SK-N-SH (cell line): ENCODE data around the gene FUNDC2. TPM values are rescaled to one million over a fixed set of nuclear protein-coding genes. Genes with fewer than 3 reads are reported as not detected.

ENCODE experiments used
- CTCF ChIA-PET: fragments of 300-600, 350-600 bp; formaldehyde crosslinking; extraction: SDS; loops from one replicate; lab custom pipeline; 2021; lab: Yijun Ruan, JAX
- POLR2A ChIA-PET: fragments of 350-600 bp; sonication (Branson Sonifier 250); formaldehyde crosslinking; extraction: SDS; loops from one replicate; lab custom pipeline; 2020; ENCODE audit warnings: antibody characterized with exemption, inconsistent platforms; lab: Yijun Ruan, JAX
- DNase-seq: peaks from one replicate; pipeline ENCODE4 v3.0.0; 2012
- H2AFZ ChIP-seq: fragments of 200-600 bp; sonication (generic); 2 replicates; pipeline ENCODE4 v1.8.1; 2016; ENCODE audit warnings: antibody characterized with exemption, mild to moderate bottlenecking, low read depth
- H3F3A ChIP-seq: fragments of 200-600 bp; sonication (generic); replicated peaks from 2 replicates; pipeline ENCODE3; 2016; ENCODE audit warnings: antibody characterized with exemption, mild to moderate bottlenecking; ENCODE audit not compliant: insufficient read depth
- H3K27ac ChIP-seq, 2 experiments: fragments of 200-500 bp in 1 of 2; fragments of 200-600 bp in 1 of 2; sonication (Bioruptor generic) in 1 of 2; sonication (generic), shearing (Covaris generic) in 1 of 2; 2 replicates each; pipeline versions ENCODE4 v1.5.1 to v1.6.1; 2014 to 2016; ENCODE audit warnings: low read depth in 2 of 2, inconsistent platforms in 1 of 2, low read length in 1 of 2, mild to moderate bottlenecking in 1 of 2, mixed read lengths in 1 of 2
- H3K27me3 ChIP-seq: fragments of 200-600 bp; sonication (generic), shearing (Covaris generic); 2 replicates; pipeline ENCODE4 v1.6.1; 2016; ENCODE audit warnings: mixed run types; ENCODE audit not compliant: insufficient read depth
- H3K36me3 ChIP-seq, 2 experiments: fragments of 200-500 bp in 1 of 2; fragments of 200-600 bp in 1 of 2; sonication (Bioruptor generic) in 1 of 2; sonication (generic) in 1 of 2; replicated peaks in 1 of 2; 2 replicates each; pipeline versions ENCODE3 to v1.5.1; 2014 to 2016; ENCODE audit warnings: low read length in 1 of 2, mild to moderate bottlenecking in 1 of 2; ENCODE audit not compliant: insufficient read depth in 2 of 2, control insufficient read depth in 1 of 2
- H3K4me1 ChIP-seq, 2 experiments: fragments of 200-500 bp in 1 of 2; fragments of 200-600 bp in 1 of 2; sonication (Bioruptor generic) in 1 of 2; sonication (generic), shearing (Covaris generic) in 1 of 2; 2 replicates each; pipeline versions ENCODE4 v1.5.1 to v1.6.1; 2014 to 2016; ENCODE audit warnings: low read depth in 1 of 2, low read length in 1 of 2, mixed run types in 1 of 2; ENCODE audit not compliant: insufficient read depth in 2 of 2, control insufficient read depth in 1 of 2
- H3K4me2 ChIP-seq: fragments of 200-600 bp; sonication (generic), shearing (Covaris generic); 2 replicates; pipeline ENCODE4 v1.6.1; 2017; ENCODE audit warnings: mixed run types
- H3K4me3 ChIP-seq, 2 experiments: fragments of 200-500 bp in 1 of 2; fragments of 200-600 bp in 1 of 2; sonication (Bioruptor generic) in 1 of 2; sonication (generic), shearing (Covaris generic) in 1 of 2; 2 replicates each; pipeline versions ENCODE4 v1.5.1 to v1.8.1; 2014 to 2016; ENCODE audit warnings: low read depth in 2 of 2, inconsistent platforms in 1 of 2, low read length in 1 of 2, mild to moderate bottlenecking in 1 of 2, mixed read lengths in 1 of 2, moderate library complexity in 1 of 2
- H3K79me2 ChIP-seq: fragments of 200-600 bp; sonication (generic); 2 replicates; pipeline ENCODE4 v1.8.1; 2017; ENCODE audit warnings: mild to moderate bottlenecking; ENCODE audit not compliant: insufficient read depth
- H3K9ac ChIP-seq: fragments of 200-600 bp; sonication (generic); 2 replicates; pipeline ENCODE4 v1.6.1; 2017; ENCODE audit warnings: mixed run types
- H3K9me2 ChIP-seq: fragments of 200-600 bp; sonication (generic); 2 replicates; pipeline ENCODE4 v1.6.1; 2017; ENCODE audit warnings: mixed run types
- H3K9me3 ChIP-seq: fragments of 200-600 bp; sonication (generic); 2 replicates; pipeline ENCODE4 v1.6.1; 2017; ENCODE audit warnings: mixed run types, mild to moderate bottlenecking, moderate library complexity
- H4K20me1 ChIP-seq: fragments of 200-600 bp; sonication (generic); 2 replicates; pipeline ENCODE4 v1.6.1; 2017; ENCODE audit warnings: mild to moderate bottlenecking, mixed run types; ENCODE audit not compliant: insufficient read depth
- ELF1 ChIP-seq: IDR thresholded peaks from 2 replicates; pipeline ENCODE4 v1.4.0; 2012
- EP300 ChIP-seq, 2 experiments: IDR thresholded peaks; 2 replicates each; pipeline versions ENCODE4 v1.4.0 to v1.6.1; 2012; ENCODE audit warnings: borderline replicate concordance in 1 of 2, low read depth in 1 of 2, low read length in 1 of 2
- EZH2phosphoT487 ChIP-seq: fragments of 200-600 bp; sonication (generic); IDR thresholded peaks from 2 replicates; pipeline ENCODE4 v1.6.1; 2017; ENCODE audit warnings: low read depth, mixed run types, mild to moderate bottlenecking, antibody characterized with exemption, moderate library complexity, borderline replicate concordance
- FOXJ3 ChIP-seq: sonication (generic); formaldehyde crosslinking; IDR thresholded peaks from 2 replicates; pipeline ENCODE4 v1.5.1; 2020; ENCODE audit warnings: mild to moderate bottlenecking, missing genetic modification reagents
- FOXM1 ChIP-seq: IDR thresholded peaks from 2 replicates; pipeline ENCODE4 v1.4.0; 2012; ENCODE audit warnings: low read depth, mild to moderate bottlenecking
- GABPA ChIP-seq: IDR thresholded peaks from 2 replicates; pipeline ENCODE4 v1.4.0; 2012; ENCODE audit warnings: low read depth, mild to moderate bottlenecking
- GATA2 ChIP-seq: sonication (generic); formaldehyde crosslinking; IDR thresholded peaks from 2 replicates; pipeline ENCODE4 v1.5.0; 2020; ENCODE audit warnings: mild to moderate bottlenecking, missing genetic modification reagents
- MXI1 ChIP-seq: IDR thresholded peaks from 2 replicates; pipeline ENCODE4 v1.6.1; 2012; ENCODE audit warnings: mild to moderate bottlenecking, low read depth, low read length, improper control_type of control experiment
- POLR2AphosphoS5 ChIP-seq: IDR thresholded peaks from 2 replicates; pipeline ENCODE4 v1.6.1; 2012; ENCODE audit warnings: low read depth, low read length
- RAD21 ChIP-seq: IDR thresholded peaks from 2 replicates; pipeline ENCODE4 v1.6.1; 2012; ENCODE audit warnings: mild to moderate bottlenecking, low read length
- RCOR1 ChIP-seq: fragments of 150-350 bp; IDR thresholded peaks from 2 replicates; pipeline ENCODE4 v1.6.1; 2017; ENCODE audit warnings: antibody characterized with exemption, low read length
- SMC3 ChIP-seq: IDR thresholded peaks from 2 replicates; pipeline ENCODE4 v1.6.1; 2012; ENCODE audit warnings: low read depth, low read length, improper control_type of control experiment
- TEAD4 ChIP-seq: IDR thresholded peaks from 2 replicates; pipeline ENCODE4 v1.4.0; 2012; ENCODE audit warnings: mild to moderate bottlenecking, borderline replicate concordance; ENCODE audit not compliant: insufficient read depth
- YY1 ChIP-seq: IDR thresholded peaks from 2 replicates; pipeline ENCODE4 v1.4.0; 2012; ENCODE audit warnings: low read depth, mild to moderate bottlenecking
- WGBS: methylation state at CpG from one replicate; pipeline ENCODE4 v1.1.6; 2017; ENCODE audit warnings: low lambda C conversion rate; 5-methylcytosine and 5-hydroxymethylcytosine counted together
- polyA plus RNA-seq, 3 experiments: library from polyadenylated mRNA; depleted of rRNA; stranded (reverse); fragments of >200 nt; gene quantifications; 2 replicates each; pipeline ENCODE4 v1.2.3, GENCODE V29; 2012
- TF ChIP-seq, protein P1 (sequence below): IDR thresholded peaks from 2 replicates; pipeline ENCODE4 v1.6.1; 2012; ENCODE audit warnings: mild to moderate bottlenecking, low read depth, low read length, moderate library complexity
- TF ChIP-seq, protein P2 (sequence below): IDR thresholded peaks from 2 replicates; pipeline ENCODE4; 2012
- TF ChIP-seq, protein P3 (sequence below): IDR thresholded peaks from 2 replicates; pipeline ENCODE4 v1.4.0; 2012; ENCODE audit warnings: low read depth, borderline replicate concordance
- TF ChIP-seq, protein P4 (sequence below): IDR thresholded peaks from 2 replicates; pipeline ENCODE4 v1.4.0; 2012; ENCODE audit warnings: low read depth
- TF ChIP-seq, protein P5 (sequence below): IDR thresholded peaks from 2 replicates; pipeline ENCODE4 v1.4.0; 2012; ENCODE audit warnings: low read depth, borderline replicate concordance

Gene FUNDC2
- polyA plus RNA-seq, 1 of the 3 experiments (the other 2 are of a cell fraction) = 55.9 TPM

DNA sequence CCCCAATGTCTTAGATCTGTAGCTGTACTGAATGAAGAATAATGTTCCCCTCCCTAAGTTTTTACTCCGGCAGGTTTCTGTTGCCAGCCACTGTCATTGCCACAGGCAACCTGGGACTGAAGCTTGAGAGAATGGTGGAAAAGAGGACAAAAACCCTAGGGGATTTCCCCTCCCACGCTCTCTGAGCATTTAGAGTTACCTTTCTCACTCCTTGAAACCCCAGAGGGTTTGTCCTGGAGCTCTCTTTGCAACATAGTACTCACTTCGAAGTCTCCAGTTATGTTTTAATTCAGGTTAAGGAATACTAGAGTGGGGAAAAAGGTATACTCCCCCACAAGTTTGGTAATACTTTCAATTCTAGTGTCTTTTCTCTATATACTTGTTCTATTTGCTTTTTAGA lies 35.6 kb upstream of the FUNDC2 start:
- Histone ChIP-seq H4K20me1 (no peaks in the 10 kb centered on the region), H3K79me2 (no peaks in the 10 kb centered on the region), H3K9me2 (no peaks in the 10 kb centered on the region), H2AFZ (no peak overlapping the region), H3K9me3 (no peaks in the 10 kb centered on the region), H3K27ac (no peak overlapping the region), H3K27me3 (no peaks in the 10 kb centered on the region), H3F3A (no peaks in the 10 kb centered on the region), H3K4me2 (no peak overlapping the region), H3K4me3 (no peak overlapping the region), H3K36me3 (no peaks in the 10 kb centered on the region), H3K9ac (no peak overlapping the region), H3K4me1 (no peaks in the 10 kb centered on the region)
- ChIA-PET POLR2A (no interaction called here), CTCF (interaction anchor here (1.0 kb wide), 1 partner anchor 66 kb away, joined by 3 read pairs; no protein-coding TSS in a partner anchor)
- 26% methylated on average over 3 of the region's 3 CpGs for WGBS
- TF ChIP-seq RAD21 = no peak
- no peak for TF ChIP-seq MXI1
- TF ChIP-seq YY1 = no peak
- TF ChIP-seq FOXM1 = no peak
- no peak for TF ChIP-seq FOXJ3 (CRISPR knock-in tag)
- TF ChIP-seq, protein P1, sequence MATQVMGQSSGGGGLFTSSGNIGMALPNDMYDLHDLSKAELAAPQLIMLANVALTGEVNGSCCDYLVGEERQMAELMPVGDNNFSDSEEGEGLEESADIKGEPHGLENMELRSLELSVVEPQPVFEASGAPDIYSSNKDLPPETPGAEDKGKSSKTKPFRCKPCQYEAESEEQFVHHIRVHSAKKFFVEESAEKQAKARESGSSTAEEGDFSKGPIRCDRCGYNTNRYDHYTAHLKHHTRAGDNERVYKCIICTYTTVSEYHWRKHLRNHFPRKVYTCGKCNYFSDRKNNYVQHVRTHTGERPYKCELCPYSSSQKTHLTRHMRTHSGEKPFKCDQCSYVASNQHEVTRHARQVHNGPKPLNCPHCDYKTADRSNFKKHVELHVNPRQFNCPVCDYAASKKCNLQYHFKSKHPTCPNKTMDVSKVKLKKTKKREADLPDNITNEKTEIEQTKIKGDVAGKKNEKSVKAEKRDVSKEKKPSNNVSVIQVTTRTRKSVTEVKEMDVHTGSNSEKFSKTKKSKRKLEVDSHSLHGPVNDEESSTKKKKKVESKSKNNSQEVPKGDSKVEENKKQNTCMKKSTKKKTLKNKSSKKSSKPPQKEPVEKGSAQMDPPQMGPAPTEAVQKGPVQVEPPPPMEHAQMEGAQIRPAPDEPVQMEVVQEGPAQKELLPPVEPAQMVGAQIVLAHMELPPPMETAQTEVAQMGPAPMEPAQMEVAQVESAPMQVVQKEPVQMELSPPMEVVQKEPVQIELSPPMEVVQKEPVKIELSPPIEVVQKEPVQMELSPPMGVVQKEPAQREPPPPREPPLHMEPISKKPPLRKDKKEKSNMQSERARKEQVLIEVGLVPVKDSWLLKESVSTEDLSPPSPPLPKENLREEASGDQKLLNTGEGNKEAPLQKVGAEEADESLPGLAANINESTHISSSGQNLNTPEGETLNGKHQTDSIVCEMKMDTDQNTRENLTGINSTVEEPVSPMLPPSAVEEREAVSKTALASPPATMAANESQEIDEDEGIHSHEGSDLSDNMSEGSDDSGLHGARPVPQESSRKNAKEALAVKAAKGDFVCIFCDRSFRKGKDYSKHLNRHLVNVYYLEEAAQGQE = no peak
- TF ChIP-seq RCOR1 = no peak
- TF ChIP-seq, protein P2, sequence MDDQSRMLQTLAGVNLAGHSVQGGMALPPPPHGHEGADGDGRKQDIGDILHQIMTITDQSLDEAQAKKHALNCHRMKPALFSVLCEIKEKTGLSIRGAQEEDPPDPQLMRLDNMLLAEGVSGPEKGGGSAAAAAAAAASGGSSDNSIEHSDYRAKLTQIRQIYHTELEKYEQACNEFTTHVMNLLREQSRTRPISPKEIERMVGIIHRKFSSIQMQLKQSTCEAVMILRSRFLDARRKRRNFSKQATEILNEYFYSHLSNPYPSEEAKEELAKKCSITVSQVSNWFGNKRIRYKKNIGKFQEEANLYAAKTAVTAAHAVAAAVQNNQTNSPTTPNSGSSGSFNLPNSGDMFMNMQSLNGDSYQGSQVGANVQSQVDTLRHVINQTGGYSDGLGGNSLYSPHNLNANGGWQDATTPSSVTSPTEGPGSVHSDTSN = no peak
- DNase-seq = no peak

DNA sequence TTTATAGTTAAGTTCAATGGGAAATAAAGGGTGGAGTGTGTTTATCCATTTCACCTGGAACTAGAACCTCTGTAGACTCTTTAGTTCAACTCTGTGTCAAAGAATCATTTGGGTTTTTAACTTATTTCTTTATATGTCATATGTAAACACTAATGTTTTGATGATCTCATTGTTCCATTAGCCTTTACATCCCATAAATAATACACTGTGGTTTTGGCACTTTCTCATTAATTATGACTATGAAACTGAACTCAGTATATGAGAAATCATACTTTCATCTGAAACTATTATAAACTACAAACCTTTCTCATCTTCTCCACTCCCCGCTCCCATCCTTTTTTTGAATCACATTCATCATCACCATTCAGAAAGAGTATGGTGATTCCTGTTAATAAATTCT lies 35.2 kb upstream of the FUNDC2 start:
- Histone ChIP-seq H3K4me3 (no peak overlapping the region), H3K27ac (no peak overlapping the region), H2AFZ (no peak overlapping the region), H3K4me1 (no peaks in the 10 kb centered on the region), H3K9ac (no peak overlapping the region)
- CTCF ChIA-PET = interaction anchor here (0.8 to 1.0 kb wide), 2 partner anchors 57 to 65 kb away, joined by 3 read pairs; no protein-coding TSS in a partner anchor
- TF ChIP-seq, protein P3, sequence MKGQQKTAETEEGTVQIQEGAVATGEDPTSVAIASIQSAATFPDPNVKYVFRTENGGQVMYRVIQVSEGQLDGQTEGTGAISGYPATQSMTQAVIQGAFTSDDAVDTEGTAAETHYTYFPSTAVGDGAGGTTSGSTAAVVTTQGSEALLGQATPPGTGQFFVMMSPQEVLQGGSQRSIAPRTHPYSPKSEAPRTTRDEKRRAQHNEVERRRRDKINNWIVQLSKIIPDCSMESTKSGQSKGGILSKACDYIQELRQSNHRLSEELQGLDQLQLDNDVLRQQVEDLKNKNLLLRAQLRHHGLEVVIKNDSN = no peak
- TF ChIP-seq EP300 (IDR thresholded peaks at IDR 0.05; ENCODE audit: borderline replicate concordance in 1 of 2, low read depth in 1 of 2, low read length in 1 of 2) (no peak), GABPA (no peak), TEAD4 (no peak), MXI1 (no peak), POLR2AphosphoS5 (no peak), GATA2 (CRISPR knock-in tag) (no peak), SMC3 (no peak), EZH2phosphoT487 (no peak), YY1 (no peak), ELF1 (no peak), RCOR1 (no peak), RAD21 (no peak), FOXM1 (no peak)
- TF ChIP-seq, protein P4, sequence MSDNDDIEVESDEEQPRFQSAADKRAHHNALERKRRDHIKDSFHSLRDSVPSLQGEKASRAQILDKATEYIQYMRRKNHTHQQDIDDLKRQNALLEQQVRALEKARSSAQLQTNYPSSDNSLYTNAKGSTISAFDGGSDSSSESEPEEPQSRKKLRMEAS = no peak
- TF ChIP-seq, protein P5, sequence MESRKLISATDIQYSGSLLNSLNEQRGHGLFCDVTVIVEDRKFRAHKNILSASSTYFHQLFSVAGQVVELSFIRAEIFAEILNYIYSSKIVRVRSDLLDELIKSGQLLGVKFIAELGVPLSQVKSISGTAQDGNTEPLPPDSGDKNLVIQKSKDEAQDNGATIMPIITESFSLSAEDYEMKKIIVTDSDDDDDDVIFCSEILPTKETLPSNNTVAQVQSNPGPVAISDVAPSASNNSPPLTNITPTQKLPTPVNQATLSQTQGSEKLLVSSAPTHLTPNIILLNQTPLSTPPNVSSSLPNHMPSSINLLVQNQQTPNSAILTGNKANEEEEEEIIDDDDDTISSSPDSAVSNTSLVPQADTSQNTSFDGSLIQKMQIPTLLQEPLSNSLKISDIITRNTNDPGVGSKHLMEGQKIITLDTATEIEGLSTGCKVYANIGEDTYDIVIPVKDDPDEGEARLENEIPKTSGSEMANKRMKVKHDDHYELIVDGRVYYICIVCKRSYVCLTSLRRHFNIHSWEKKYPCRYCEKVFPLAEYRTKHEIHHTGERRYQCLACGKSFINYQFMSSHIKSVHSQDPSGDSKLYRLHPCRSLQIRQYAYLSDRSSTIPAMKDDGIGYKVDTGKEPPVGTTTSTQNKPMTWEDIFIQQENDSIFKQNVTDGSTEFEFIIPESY = no peak
- TF ChIP-seq, all 33 proteins: peak for 0
- Histone ChIP-seq H3K9me3 (no peaks in the 10 kb centered on the region), H4K20me1 (no peaks in the 10 kb centered on the region), H3K36me3 (no peaks in the 10 kb centered on the region), H3K27me3 (no peaks in the 10 kb centered on the region), H3K4me2 (no peak overlapping the region), H3F3A (no peaks in the 10 kb centered on the region), H3K79me2 (no peaks in the 10 kb centered on the region), H3K9me2 (no peaks in the 10 kb centered on the region)
- 44% methylated on average over 1 of the region's 1 CpG for WGBS
- DNase-seq = no peak
- POLR2A ChIA-PET = no interaction called here
